Hepatocyte (in vitro differentiated cells): ENCODE results near the gene CGRRF1.

Experiments
- EZH2 ChIP-seq: fragments of 200-600 bp; sonication (generic); IDR thresholded peaks from 2 replicates; pipeline ENCODE4 v1.6.1; 2016; ENCODE audit warnings: antibody characterized with exemption, mild to moderate bottlenecking, borderline replicate concordance
- EZH2phosphoT487 ChIP-seq: fragments of 200-600 bp; sonication (generic); IDR thresholded peaks from one replicate; pipeline ENCODE4 v1.6.1; 2018; ENCODE audit warnings: antibody characterized with exemption, mild to moderate bottlenecking, low read depth, moderate library complexity; ENCODE audit not compliant: unreplicated experiment, severe bottlenecking
- TF ChIP-seq, protein P1 (sequence below): fragments of 200-600 bp; sonication (generic); IDR thresholded peaks from 2 replicates; pipeline ENCODE4 v1.5.1; 2016; ENCODE audit warnings: antibody characterized with exemption, mild to moderate bottlenecking; ENCODE audit not compliant: poor library complexity

DNA sequence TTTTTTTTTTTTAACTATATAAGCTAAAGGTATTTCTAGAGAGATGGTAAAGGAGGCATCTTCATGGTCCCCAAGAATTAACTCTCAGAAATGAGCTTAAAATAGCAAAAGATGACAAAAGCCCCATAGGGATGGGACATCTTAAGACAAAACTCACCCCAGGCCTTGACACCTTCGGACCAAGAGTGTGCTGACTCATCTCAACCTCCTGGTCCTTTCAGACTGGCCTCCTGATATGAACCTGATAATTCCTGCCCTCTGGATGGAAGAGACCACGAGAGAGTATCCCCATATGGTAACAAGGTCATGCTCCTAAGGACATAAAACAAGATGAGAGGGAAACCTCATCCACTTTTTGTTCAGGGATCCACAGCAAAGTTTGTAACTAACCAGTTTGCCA lies 12.5 kb upstream of the CGRRF1 start:
- TF ChIP-seq, protein P1, sequence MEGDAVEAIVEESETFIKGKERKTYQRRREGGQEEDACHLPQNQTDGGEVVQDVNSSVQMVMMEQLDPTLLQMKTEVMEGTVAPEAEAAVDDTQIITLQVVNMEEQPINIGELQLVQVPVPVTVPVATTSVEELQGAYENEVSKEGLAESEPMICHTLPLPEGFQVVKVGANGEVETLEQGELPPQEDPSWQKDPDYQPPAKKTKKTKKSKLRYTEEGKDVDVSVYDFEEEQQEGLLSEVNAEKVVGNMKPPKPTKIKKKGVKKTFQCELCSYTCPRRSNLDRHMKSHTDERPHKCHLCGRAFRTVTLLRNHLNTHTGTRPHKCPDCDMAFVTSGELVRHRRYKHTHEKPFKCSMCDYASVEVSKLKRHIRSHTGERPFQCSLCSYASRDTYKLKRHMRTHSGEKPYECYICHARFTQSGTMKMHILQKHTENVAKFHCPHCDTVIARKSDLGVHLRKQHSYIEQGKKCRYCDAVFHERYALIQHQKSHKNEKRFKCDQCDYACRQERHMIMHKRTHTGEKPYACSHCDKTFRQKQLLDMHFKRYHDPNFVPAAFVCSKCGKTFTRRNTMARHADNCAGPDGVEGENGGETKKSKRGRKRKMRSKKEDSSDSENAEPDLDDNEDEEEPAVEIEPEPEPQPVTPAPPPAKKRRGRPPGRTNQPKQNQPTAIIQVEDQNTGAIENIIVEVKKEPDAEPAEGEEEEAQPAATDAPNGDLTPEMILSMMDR: no peak
- TF ChIP-seq EZH2phosphoT487 (no peak), EZH2 (no peak)
